K562 (cell line): ENCODE results near the gene LAMB1.

Source experiments
- CTCF ChIP-seq, 3 experiments: IDR thresholded peaks in 2 of 3; conservative IDR thresholded peaks in 1 of 3; 2 replicates each; pipeline ENCODE4 v1.5.1; 2011 to 2012; ENCODE audit warnings: low read length in 3 of 3, mild to moderate bottlenecking in 3 of 3, control low read depth in 2 of 3, improper control_type of control experiment in 1 of 3, inconsistent platforms in 1 of 3, low read depth in 1 of 3, mixed read lengths in 1 of 3, moderate library complexity in 1 of 3; ENCODE audit not compliant: insufficient read depth in 2 of 3
- ESRRA ChIP-seq: fragments of 450-650 bp; IDR thresholded peaks from 2 replicates; pipeline ENCODE4 v1.6.1; 2014; ENCODE audit warnings: low read depth, mild to moderate bottlenecking, moderate library complexity, borderline replicate concordance
- EZH2 ChIP-seq: IDR thresholded peaks from 2 replicates; pipeline ENCODE4 v1.6.1; 2012; ENCODE audit warnings: low read depth, mild to moderate bottlenecking, inconsistent platforms, low read length, borderline replicate concordance
- FOS ChIP-seq: IDR thresholded peaks from 3 replicates; pipeline ENCODE4 v1.6.1; 2011; ENCODE audit not compliant: insufficient read length; ENCODE audit errors: extremely low read depth
- FOXA3 ChIP-seq, 2 experiments: fragments of 450-650 bp in 1 of 2; sonication (generic) in 1 of 2; formaldehyde crosslinking; IDR thresholded peaks in 1 of 2; conservative IDR thresholded peaks in 1 of 2; 2 replicates each; pipeline versions ENCODE4 v1.4.0 to v1.8.0; 2020 to 2022; ENCODE audit warnings: mild to moderate bottlenecking in 2 of 2, missing genetic modification reagents in 1 of 2
- HMGN3 ChIP-seq: IDR thresholded peaks from 2 replicates; pipeline ENCODE4 v1.6.1; 2011; ENCODE audit warnings: borderline replicate concordance, low read depth, mild to moderate bottlenecking, mixed read lengths, low read length; ENCODE audit not compliant: insufficient read length; ENCODE audit errors: extremely low read depth
- POLR2A ChIP-seq: fragments of 450-650 bp; conservative IDR thresholded peaks from 2 replicates; pipeline ENCODE4 v1.6.1; 2016
- TCF7L2 ChIP-seq: fragments of 150-350 bp; IDR thresholded peaks from 2 replicates; pipeline ENCODE4 v1.6.1; 2016; ENCODE audit warnings: low read depth, mild to moderate bottlenecking, low read length, moderate library complexity
- TEAD1 ChIP-seq, 2 experiments: fragments of 450-650 bp in 1 of 2; sonication (generic) in 1 of 2; formaldehyde crosslinking; IDR thresholded peaks; 2 replicates each; pipeline versions ENCODE4 v1.4.0 to v1.8.0; 2020 to 2022; ENCODE audit warnings: mild to moderate bottlenecking in 2 of 2, missing genetic modification reagents in 1 of 2
- ZFP30 ChIP-seq: fragments of 250-450 bp; sonication (Bioruptor Pico); IDR thresholded peaks from 2 replicates; pipeline ENCODE4 v1.8.0; 2022; ENCODE audit warnings: moderate library complexity, mild to moderate bottlenecking, inconsistent platforms, borderline replicate concordance

- no peak for TF ChIP-seq HMGN3
- TF ChIP-seq FOXA3 (CRISPR knock-in tag; conservative IDR thresholded peaks at IDR 0.05 in 1 of 2, IDR thresholded peaks at IDR 0.05 in 1 of 2), result no peak
- no peak for TF ChIP-seq FOS
- TF ChIP-seq POLR2A, result no peak
- no peak for TF ChIP-seq CTCF (IDR thresholded peaks at IDR 0.05 in 2 of 3, conservative IDR thresholded peaks at IDR 0.05 in 1 of 3; ENCODE audit: insufficient read depth in 2 of 3, low read depth in 1 of 3, low read length in 3 of 3)
- no peak for TF ChIP-seq EZH2
- no peak for TF ChIP-seq ESRRA
- no peak for TF ChIP-seq TEAD1 (CRISPR knock-in tag; IDR thresholded peaks at IDR 0.05)
- TF ChIP-seq TCF7L2, result no peak
- no peak for TF ChIP-seq ZFP30 (CRISPR knock-in tag)
These were observed 118.7 kb downstream of the LAMB1 start for GRCh38 chr7:107884066-107884818.
